Retinal pigment epithelial cell (primary cell): Measurements from ENCODE around the gene TMOD4.
"Not testable (repeated sequence)": the region's sequence is repeated elsewhere in the genome, so short reads cannot be mapped to it uniquely, and the experiment has no call there.

Experiments
- DNase-seq: peaks from one replicate; pipeline ENCODE4 v3.0.0-alpha.2; 2010; ENCODE audit warnings: low read depth
- H3K4me3 ChIP-seq: 2 replicates; pipeline ENCODE4 v1.5.1; 2011; ENCODE audit warnings: mild to moderate bottlenecking, low read length, control low read depth, moderate library complexity
- TF ChIP-seq, protein P1 (sequence below): conservative IDR thresholded peaks from 2 replicates; pipeline ENCODE4 v1.5.1; 2011; ENCODE audit warnings: low read depth, low read length, control low read depth, inconsistent platforms

TMOD4 gene

DNA sequence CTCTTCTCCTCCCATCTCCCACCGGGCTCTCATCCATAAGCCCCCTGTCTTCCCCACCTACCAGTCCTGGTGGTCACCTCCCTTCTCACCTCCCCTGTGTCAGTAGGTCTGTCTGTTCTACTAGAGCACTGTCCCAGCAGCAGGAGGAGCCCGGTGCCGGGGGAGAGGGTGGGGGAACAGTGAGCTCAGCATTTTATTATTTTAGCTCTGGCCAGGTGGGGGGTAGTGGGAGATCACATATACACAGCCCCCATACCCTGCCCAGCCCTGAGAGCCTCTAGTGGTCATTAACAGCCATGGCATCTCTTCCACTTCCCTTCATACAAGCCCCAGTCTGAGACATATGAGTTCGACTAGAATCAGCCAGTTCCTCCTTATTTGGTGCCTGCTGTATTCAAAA, at the start of gene TMOD4:
TMOD4 (minus strand) TSS at position 119 of the 400 bp plus-strand sequence. CDS start 1,106 bp downstream, outside the sequence.
- TF ChIP-seq, protein P1, sequence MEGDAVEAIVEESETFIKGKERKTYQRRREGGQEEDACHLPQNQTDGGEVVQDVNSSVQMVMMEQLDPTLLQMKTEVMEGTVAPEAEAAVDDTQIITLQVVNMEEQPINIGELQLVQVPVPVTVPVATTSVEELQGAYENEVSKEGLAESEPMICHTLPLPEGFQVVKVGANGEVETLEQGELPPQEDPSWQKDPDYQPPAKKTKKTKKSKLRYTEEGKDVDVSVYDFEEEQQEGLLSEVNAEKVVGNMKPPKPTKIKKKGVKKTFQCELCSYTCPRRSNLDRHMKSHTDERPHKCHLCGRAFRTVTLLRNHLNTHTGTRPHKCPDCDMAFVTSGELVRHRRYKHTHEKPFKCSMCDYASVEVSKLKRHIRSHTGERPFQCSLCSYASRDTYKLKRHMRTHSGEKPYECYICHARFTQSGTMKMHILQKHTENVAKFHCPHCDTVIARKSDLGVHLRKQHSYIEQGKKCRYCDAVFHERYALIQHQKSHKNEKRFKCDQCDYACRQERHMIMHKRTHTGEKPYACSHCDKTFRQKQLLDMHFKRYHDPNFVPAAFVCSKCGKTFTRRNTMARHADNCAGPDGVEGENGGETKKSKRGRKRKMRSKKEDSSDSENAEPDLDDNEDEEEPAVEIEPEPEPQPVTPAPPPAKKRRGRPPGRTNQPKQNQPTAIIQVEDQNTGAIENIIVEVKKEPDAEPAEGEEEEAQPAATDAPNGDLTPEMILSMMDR = peak; percentile 70
- no peak within 1 kb of the TSS for H3K4me3 ChIP-seq
- DNase-seq = no peak

DNA sequence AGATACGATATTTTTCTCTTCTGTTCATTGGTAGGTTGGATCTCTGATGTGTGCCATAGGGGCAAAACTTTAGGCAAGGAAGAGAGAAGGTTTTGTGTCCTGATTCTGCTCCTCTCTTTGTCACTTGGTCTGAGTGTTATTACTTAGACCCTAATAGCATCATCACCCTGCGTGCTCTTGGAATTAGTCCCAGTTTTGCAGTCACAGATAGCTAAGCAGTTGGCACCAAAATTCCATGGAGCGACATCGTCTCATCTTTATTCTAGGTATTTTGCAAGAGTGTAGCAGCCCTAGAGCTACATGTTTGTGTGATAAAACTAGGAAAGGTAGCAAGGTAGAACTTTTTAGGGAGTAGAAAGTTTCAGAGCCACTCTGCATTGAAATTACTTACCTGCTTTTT, 46.3 kb upstream of the TMOD4 start:
- no peak for DNase-seq
- TF ChIP-seq, protein P1 = no peak
- H3K4me3 ChIP-seq = no peak overlapping the region

DNA sequence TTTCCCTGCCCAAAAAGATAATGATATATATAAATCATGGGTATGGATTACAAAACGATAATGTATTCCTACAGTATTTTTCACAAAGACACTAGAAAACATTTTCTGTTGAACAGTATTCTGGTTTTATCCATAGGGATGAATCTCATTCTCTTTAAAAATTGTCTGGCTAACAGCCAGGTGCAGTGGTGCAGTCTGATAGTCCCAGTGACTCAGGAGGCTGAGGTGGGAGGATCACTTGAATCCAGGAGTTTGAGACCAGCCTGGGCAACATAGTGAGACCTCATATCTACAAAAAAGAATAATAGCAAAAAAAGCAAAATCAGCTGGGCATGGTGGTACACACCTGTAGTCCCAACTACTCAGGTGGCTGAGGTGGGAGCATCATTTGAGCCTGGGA, 45.8 kb upstream of the TMOD4 start:
- no peak for DNase-seq
- TF ChIP-seq, protein P1 = no peak
- no peak overlapping the region for H3K4me3 ChIP-seq

DNA sequence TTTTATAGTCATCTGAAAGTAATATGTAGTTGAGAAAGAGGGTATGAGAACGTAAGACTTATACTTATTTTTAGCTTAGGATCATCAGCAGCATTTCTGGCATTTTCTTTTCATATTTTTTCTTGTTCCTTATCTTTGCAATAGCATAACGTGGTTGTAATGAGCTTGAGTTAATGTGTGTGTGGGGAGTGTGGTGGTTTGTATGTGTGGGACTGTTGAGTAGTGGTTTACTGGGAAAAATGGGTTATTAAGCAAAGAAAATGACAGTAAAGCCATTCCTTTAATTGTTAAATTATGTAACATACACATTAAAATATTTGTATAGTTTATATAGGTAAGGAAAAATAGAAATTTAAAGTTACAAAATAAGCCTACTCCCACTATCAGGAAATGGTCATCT, 37.8 kb upstream of the TMOD4 start:
- no peak overlapping the region for H3K4me3 ChIP-seq
- TF ChIP-seq, protein P1 = no peak
- no peak for DNase-seq

DNA sequence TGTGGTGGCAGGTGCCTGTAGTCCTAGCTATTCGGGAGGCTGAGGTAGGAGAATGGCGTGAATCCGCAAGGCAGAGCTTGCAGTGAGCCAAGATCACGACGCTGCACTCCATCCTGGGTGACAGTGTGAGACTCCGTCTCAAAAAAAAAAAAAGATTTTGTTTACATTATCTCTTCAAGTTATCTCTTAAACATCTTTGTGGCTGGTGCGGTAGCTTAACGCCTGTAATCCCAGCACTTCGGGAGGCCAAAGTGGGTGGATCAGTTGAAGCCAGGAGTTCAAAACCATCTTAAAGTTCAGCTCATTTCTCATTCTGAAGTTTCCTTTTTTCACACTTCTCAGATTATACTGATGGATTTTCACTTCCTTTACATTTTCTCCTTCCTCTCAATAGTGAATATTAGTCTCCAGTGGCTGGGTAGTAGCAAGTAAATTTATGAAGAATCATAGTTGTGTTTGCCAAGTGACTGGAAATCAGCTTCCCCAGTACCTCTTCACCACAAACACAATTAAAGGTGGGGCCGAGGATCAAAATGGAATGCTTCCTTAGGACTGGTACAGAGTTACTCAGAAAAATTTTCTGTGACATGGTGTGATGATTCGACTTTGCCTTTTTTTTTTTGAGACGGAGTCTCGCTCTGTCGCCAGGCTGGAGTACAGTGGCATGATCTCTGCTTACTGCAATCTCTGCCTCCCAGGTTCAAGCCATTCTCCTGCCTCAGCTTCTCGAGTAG, 36.4 kb upstream of the TMOD4 start:
- H3K4me3 ChIP-seq = no peak overlapping the region
- TF ChIP-seq, protein P1 = no peak
- no peak for DNase-seq

DNA sequence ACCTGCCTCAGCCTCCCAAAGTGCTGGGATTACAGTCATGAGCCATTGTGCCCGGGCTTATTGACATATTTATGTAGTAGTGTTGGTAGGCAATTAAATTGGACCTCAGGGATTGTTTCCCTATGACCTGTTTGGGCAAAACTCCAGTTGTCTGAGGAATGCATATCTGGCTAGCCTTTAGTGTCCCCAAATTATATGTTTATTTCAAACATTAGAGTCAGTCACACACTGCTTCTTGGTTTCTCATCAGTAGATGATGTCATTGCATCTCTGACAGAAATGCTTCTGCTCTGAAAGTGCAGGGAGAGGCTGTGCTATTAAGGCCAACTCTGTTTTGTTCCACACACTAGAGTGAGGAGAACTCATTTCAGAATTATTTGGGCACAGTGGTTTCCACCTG, 35.0 kb upstream of the TMOD4 start:
- H3K4me3 ChIP-seq = no peak overlapping the region
- TF ChIP-seq, protein P1 = no peak
- no peak for DNase-seq

DNA sequence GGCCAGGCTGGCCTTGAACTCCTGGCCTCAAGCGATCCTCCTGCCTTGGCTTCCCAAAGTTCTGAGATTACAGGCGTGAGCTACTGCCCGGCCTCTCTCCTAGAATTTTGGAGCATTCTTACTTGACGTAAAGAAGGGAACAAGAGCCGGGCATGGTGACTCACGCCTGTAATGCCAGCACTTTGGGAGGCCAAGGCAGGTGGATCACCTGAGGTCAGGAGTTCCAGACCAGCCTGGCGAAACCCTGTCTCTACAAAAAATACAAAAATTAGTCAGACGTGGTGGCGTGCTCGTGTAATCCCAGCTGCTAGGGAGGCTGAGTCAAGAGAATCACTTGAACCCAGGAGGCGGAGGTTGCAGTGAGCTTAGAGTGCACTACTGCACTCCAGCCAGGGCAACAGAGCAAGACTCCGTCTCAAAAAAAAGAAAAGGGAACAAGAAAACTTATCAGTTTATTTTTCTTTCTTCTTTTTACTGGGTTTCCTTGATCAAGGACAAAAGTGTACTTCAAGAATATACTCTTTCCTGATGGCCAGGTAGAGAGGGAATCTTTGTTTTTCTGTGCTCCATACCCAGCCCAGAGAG, 29.7 kb upstream of the TMOD4 start:
- DNase-seq, H3K4me3 ChIP-seq: not testable (repeated sequence)
